ENCODE results near the gene LSM2. TPM values are rescaled to one million over a fixed set of nuclear protein-coding genes. Genes with fewer than 3 reads are reported as not detected.
"Not testable (repeated sequence)": the region's sequence is repeated elsewhere in the genome, so short reads cannot be mapped to it uniquely, and the experiment has no call there.

The LSM2 gene
- total RNA-seq, 1 donor from 2014 or later = 55.8 TPM

DNA sequence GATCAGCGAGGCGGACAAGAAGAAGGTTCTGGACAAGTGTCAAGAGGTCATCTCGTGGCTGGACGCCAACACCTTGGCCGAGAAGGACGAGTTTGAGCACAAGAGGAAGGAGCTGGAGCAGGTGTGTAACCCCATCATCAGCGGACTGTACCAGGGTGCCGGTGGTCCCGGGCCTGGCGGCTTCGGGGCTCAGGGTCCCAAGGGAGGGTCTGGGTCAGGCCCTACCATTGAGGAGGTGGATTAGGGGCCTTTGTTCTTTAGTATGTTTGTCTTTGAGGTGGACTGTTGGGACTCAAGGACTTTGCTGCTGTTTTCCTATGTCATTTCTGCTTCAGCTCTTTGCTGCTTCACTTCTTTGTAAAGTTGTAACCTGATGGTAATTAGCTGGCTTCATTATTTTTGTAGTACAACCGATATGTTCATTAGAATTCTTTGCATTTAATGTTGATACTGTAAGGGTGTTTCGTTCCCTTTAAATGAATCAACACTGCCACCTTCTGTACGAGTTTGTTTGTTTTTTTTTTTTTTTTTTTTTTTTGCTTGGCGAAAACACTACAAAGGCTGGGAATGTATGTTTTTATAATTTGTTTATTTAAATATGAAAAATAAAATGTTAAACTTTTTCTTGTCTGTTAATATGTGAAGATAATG, 23.0 kb upstream of the LSM2 start:
- Mint-ChIP-seq H3K4me3 (peak overlapping the region; percentile 83), H3K27ac (peak overlapping the region; percentile 96)

DNA sequence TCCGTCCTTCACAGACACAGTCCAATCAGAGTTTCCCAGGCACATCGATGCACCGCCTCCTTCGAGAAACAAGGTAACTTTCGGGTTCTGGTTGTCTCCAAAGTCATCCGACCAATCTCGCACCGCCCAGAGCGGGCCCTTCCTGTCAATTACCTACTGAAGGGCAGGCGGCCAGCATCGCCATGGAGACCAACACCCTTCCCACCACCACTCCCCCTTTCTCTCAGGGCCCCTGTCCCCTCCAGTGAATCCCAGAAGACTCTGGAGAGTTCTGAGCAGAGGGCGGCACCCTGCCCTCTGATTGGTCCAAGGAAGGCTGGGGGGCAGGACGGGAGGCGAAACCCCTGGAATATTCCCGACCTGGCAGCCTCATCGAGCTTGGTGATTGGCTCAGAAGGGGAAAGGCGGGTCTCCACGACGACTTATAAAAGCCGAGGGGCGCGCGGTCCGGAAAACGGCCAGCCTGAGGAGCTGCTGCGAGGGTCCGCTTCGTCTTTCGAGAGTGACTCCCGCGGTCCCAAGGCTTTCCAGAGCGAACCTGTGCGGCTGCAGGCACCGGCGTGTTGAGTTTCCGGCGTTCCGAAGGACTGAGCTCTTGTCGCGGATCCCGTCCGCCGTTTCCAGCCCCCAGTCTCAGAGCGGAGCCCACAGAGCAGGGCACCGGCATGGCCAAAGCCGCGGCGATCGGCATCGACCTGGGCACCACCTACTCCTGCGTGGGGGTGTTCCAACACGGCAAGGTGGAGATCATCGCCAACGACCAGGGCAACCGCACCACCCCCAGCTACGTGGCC, 20.7 kb upstream of the LSM2 start, which contains the start of gene HSPA1B:
TSS of gene HSPA1B (plus strand) at position 453 of the 794 bp plus-strand sequence. CDS start at position 666, 213 bp downstream.
- H3K36me3 Mint-ChIP-seq = no peaks in the 10 kb centered on the region
- TF ChIP-seq, protein P1, sequence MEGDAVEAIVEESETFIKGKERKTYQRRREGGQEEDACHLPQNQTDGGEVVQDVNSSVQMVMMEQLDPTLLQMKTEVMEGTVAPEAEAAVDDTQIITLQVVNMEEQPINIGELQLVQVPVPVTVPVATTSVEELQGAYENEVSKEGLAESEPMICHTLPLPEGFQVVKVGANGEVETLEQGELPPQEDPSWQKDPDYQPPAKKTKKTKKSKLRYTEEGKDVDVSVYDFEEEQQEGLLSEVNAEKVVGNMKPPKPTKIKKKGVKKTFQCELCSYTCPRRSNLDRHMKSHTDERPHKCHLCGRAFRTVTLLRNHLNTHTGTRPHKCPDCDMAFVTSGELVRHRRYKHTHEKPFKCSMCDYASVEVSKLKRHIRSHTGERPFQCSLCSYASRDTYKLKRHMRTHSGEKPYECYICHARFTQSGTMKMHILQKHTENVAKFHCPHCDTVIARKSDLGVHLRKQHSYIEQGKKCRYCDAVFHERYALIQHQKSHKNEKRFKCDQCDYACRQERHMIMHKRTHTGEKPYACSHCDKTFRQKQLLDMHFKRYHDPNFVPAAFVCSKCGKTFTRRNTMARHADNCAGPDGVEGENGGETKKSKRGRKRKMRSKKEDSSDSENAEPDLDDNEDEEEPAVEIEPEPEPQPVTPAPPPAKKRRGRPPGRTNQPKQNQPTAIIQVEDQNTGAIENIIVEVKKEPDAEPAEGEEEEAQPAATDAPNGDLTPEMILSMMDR (IDR thresholded peaks at IDR 0.05; ENCODE audit: unreplicated experiment) = no peak
- DNase-seq (ENCODE audit: low spot score in 2 of 2, unreplicated experiment in 2 of 2) = peak; percentile 94 to 98
- no peaks in the 10 kb centered on the region for H3K9me3 Mint-ChIP-seq
- peak within 1 kb of the TSS; percentile 87 for H3K4me3 Mint-ChIP-seq
- H3K27me3 Mint-ChIP-seq (ENCODE audit: low read depth) = no peaks in the 10 kb centered on the region
- peak within 1 kb of the TSS; percentile 97 for H3K27ac Mint-ChIP-seq
- peaks cover 54% of the 10 kb centered on the region for H3K4me1 Mint-ChIP-seq

More for the DNA sequence above, 23.0 kb upstream of the LSM2 start:
- no peaks in the 10 kb centered on the region for H3K36me3 Mint-ChIP-seq
- peaks cover 40% of the 10 kb centered on the region for H3K4me1 Mint-ChIP-seq
- no peak for DNase-seq (ENCODE audit: low spot score in 2 of 2, unreplicated experiment in 2 of 2)
- TF ChIP-seq, protein P1 (IDR thresholded peaks at IDR 0.05; ENCODE audit: unreplicated experiment) = peak; percentile 60
- H3K27me3 Mint-ChIP-seq (ENCODE audit: low read depth) = no peaks in the 10 kb centered on the region
- H3K9me3 Mint-ChIP-seq = no peaks in the 10 kb centered on the region

DNA sequence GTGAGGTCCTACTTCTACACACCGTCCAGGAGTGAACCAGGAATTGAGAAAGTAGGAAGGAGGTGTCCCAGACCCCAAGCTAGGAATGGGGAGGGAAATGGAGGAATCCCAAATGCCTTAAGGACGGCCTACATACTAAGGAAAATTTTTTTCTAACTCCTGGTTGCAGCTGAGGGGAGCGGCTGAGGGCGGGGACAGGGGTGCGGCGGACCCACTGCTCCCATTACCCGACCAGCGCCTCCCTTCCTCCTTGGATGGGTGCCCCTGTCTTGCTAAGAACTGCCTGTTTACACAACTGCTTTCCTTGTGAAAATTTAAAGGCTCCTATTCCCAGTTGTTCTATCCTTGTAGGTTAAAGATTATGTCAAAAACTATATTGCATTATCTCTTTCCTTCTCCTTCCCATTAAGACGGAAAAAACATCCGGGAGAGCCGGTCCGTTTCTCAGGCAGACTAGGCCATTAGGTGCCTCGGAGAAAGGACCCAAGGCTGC, 20.1 kb upstream of the LSM2 start:
- Mint-ChIP-seq H3K36me3 (no peaks in the 10 kb centered on the region), H3K9me3 (no peaks in the 10 kb centered on the region), H3K27ac (peak overlapping the region; percentile 97), H3K4me3 (peak overlapping the region; percentile 87), H3K27me3 (ENCODE audit: low read depth) (no peaks in the 10 kb centered on the region), H3K4me1 (peaks cover 59% of the 10 kb centered on the region)
- peak in 1 of 2 experiments; percentile 62 for DNase-seq (ENCODE audit: low spot score in 2 of 2, unreplicated experiment in 2 of 2)
- TF ChIP-seq, protein P1 (IDR thresholded peaks at IDR 0.05; ENCODE audit: unreplicated experiment) = no peak

DNA sequence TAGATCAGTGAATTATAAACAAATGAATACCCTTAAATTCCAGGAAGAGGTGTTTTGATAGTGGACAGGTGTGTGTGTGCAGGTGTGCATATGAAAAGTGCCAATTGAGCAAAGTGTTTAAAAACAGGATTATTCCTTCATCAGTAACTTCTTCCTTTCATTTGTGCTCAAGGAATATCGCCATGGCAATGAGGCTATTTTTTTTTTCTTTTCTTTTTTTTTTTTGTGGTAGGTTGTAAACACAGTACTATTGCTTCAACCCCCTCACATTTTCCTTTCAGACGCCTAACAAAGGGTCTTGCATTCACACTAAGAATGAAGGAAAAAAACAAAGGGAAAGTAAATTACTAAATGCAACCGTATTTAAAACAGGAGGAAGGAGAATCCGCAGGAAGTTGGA, 18.8 kb upstream of the LSM2 start:
- Mint-ChIP-seq H3K9me3 (no peaks in the 10 kb centered on the region), H3K36me3 (no peaks in the 10 kb centered on the region), H3K27ac (peak overlapping the region; percentile 97), H3K4me1 (peaks cover 63% of the 10 kb centered on the region), H3K4me3 (peak overlapping the region; percentile 44), H3K27me3 (ENCODE audit: low read depth) (no peaks in the 10 kb centered on the region)
- no peak for DNase-seq (ENCODE audit: low spot score in 2 of 2, unreplicated experiment in 2 of 2)
- TF ChIP-seq, protein P1 (IDR thresholded peaks at IDR 0.05; ENCODE audit: unreplicated experiment) = no peak

DNA sequence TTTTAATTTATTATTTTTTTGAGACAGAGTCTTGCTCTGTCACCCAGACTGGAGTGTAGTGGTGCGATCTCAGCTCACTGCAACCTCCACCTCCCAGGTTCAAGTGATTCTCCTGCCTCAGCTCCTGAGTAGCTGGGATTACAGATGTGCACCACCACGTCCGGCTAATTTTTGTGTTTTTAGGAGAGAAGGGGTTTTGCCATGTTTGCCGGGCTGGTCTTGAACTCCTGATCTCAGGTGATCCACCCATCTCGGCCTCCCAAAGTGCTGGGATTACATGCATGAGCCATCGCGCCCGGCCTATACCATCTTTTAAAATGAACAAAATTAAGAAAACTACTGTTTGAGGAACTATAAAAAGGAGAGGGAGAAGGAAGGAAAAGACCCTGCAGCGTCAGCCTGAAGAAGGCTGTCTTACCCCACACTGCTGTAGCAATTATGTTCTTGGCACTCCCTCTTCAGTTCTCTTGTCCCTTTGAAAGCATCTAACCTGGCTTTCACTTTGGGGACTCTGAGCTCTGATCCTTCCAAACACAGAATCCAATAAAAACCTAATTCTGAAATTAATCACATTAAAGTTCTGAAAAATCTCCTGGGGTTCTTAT, 16.9 kb upstream of the LSM2 start:
- not testable (repeated sequence) for H3K27me3 Mint-ChIP-seq (ENCODE audit: low read depth); H3K36me3 Mint-ChIP-seq; DNase-seq (ENCODE audit: low spot score in 2 of 2, unreplicated experiment in 2 of 2); H3K9me3 Mint-ChIP-seq
- Mint-ChIP-seq H3K4me1 (peaks cover 60% of the 10 kb centered on the region), H3K4me3 (peak overlapping the region; percentile 20), H3K27ac (peak overlapping the region; percentile 92)
